ENCODE results near the gene TAOK3. TPM values are rescaled to one million over a fixed set of nuclear protein-coding genes. Genes with fewer than 3 reads are reported as not detected.

The TAOK3 gene
- total RNA-seq, 1 donor from 2014 or later = 13.5 TPM

GRCh38 chr12:118103601-118104382 lies 268.9 kb downstream of the TAOK3 start, which contains the start of gene VSIG10:
Gene VSIG10, minus strand, starts transcription at chr12:118104011. Its CDS starts 340 bp downstream, at chr12:118103671.
- no peak for TF ChIP-seq CTCF (IDR thresholded peaks at IDR 0.05; ENCODE audit: insufficient read depth, low read length, poor library complexity, severe bottlenecking)
- Histone ChIP-seq H3K36me3 (ENCODE audit: control insufficient read depth, insufficient read depth, low read length) (no peaks in the 10 kb centered on the region), H3K27me3 (ENCODE audit: control insufficient read depth, insufficient read depth, low read length) (no peaks in the 10 kb centered on the region), H3K4me3 (ENCODE audit: low read depth, low read length) (peak within 1 kb of the TSS; percentile 67)
- no peak for DNase-seq (ENCODE audit: low read depth)

- H3K27me3 ChIP-seq (ENCODE audit: control insufficient read depth, insufficient read depth, low read length) = no peaks in the 10 kb centered on the region
- no peaks in the 10 kb centered on the region for H3K36me3 ChIP-seq (ENCODE audit: control insufficient read depth, insufficient read depth, low read length)
- no peak for TF ChIP-seq CTCF (IDR thresholded peaks at IDR 0.05; ENCODE audit: insufficient read depth, low read length, poor library complexity, severe bottlenecking)
- H3K4me3 ChIP-seq (ENCODE audit: low read depth, low read length) = peak overlapping the region; percentile 67
- no peak for DNase-seq (ENCODE audit: low read depth)
These were observed 269.5 kb downstream of the TAOK3 start for GRCh38 chr12:118103201-118103600.

- TF ChIP-seq CTCF (IDR thresholded peaks at IDR 0.05; ENCODE audit: insufficient read depth, low read length, poor library complexity, severe bottlenecking) = no peak
- Histone ChIP-seq H3K4me3 (ENCODE audit: low read depth, low read length) (peak overlapping the region; percentile 67), H3K36me3 (ENCODE audit: control insufficient read depth, insufficient read depth, low read length) (no peaks in the 10 kb centered on the region)
These were observed 270.1 kb downstream of the TAOK3 start for GRCh38 chr12:118102609-118103008.

GRCh38 chr12:118102070-118102469 lies 270.6 kb downstream of the TAOK3 start:
- TF ChIP-seq CTCF (IDR thresholded peaks at IDR 0.05; ENCODE audit: insufficient read depth, low read length, poor library complexity, severe bottlenecking) = no peak
- no peak overlapping the region for H3K4me3 ChIP-seq (ENCODE audit: low read depth, low read length)
- DNase-seq (ENCODE audit: low read depth) = peak; percentile 61
- no peaks in the 10 kb centered on the region for H3K36me3 ChIP-seq (ENCODE audit: control insufficient read depth, insufficient read depth, low read length)
- H3K27me3 ChIP-seq (ENCODE audit: control insufficient read depth, insufficient read depth, low read length) = no peaks in the 10 kb centered on the region

More at GRCh38 chr12:118102609-118103008, 270.1 kb downstream of the TAOK3 start:
- no peaks in the 10 kb centered on the region for H3K27me3 ChIP-seq (ENCODE audit: control insufficient read depth, insufficient read depth, low read length)
- no peak for DNase-seq (ENCODE audit: low read depth)

GRCh38 chr12:118101051-118101450 lies 271.7 kb downstream of the TAOK3 start:
- no peaks in the 10 kb centered on the region for H3K36me3 ChIP-seq (ENCODE audit: control insufficient read depth, insufficient read depth, low read length)
- H3K4me3 ChIP-seq (ENCODE audit: low read depth, low read length) = no peak overlapping the region
- TF ChIP-seq CTCF (IDR thresholded peaks at IDR 0.05; ENCODE audit: insufficient read depth, low read length, poor library complexity, severe bottlenecking) = no peak
- no peaks in the 10 kb centered on the region for H3K27me3 ChIP-seq (ENCODE audit: control insufficient read depth, insufficient read depth, low read length)
- no peak for DNase-seq (ENCODE audit: low read depth)

Other genes with a start within 250 kb of the TAOK3 start
- gene PEBP1, start 236.8 kb downstream of the TAOK3 start, total RNA-seq = 301 and 331 TPM in 2 replicates
- 30.5 and 45.9 TPM in 2 replicates for gene SUDS3, start 3.6 kb upstream of the TAOK3 start, total RNA-seq

Data from kidney epithelial cell (primary cell).